HUES48 (cell line): ENCODE measurements around the gene PIK3C2G.

ENCODE experiments used
- H3K27ac ChIP-seq: one replicate; pipeline ENCODE4 v1.7.0; 2013; ENCODE audit warnings: low read depth, low read length, inconsistent platforms
- H3K27me3 ChIP-seq: 2 replicates; pipeline ENCODE4 v1.6.1; 2013; ENCODE audit warnings: mild to moderate bottlenecking, low read length; ENCODE audit not compliant: control insufficient read depth, insufficient read depth
- H3K36me3 ChIP-seq: 2 replicates; pipeline ENCODE4 v1.6.1; 2013; ENCODE audit warnings: low read length; ENCODE audit not compliant: control insufficient read depth, insufficient read depth
- H3K4me1 ChIP-seq: 2 replicates; pipeline ENCODE4 v1.6.1; 2013; ENCODE audit warnings: mild to moderate bottlenecking, low read length; ENCODE audit not compliant: control insufficient read depth, insufficient read depth
- H3K4me3 ChIP-seq: 2 replicates; pipeline ENCODE4 v1.5.1; 2013; ENCODE audit warnings: mild to moderate bottlenecking, low read depth, low read length
- H3K9ac ChIP-seq: 2 replicates; pipeline ENCODE4 v1.6.1; 2013; ENCODE audit warnings: mild to moderate bottlenecking, low read depth, low read length, moderate library complexity
- H3K9me3 ChIP-seq: 2 replicates; pipeline ENCODE4 v1.6.1; 2013; ENCODE audit warnings: low read length; ENCODE audit not compliant: control insufficient read depth, insufficient read depth

Gene PIK3C2G

DNA sequence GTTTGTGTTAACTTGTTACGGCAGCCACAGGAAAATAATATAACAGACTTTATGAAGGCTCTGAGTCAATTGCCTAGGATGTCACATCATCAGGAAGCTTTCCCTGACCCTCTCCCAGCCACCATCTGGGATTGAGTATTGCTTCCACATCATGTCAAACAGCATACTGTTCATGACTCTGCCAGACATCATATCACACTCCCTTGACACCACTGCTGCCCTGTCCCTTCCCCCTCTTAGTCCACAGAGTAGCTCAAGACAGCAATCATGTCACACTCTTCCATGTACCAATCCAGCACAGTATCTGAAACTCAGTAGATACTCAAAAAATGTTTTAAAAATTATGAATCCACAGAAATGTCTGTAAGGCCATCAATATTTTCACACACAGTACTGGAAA lies 168.0 kb downstream of the PIK3C2G start:
- H3K27ac ChIP-seq: no peak overlapping the region
- H3K36me3 ChIP-seq: no peaks in the 10 kb centered on the region
- peaks cover 29% of the 10 kb centered on the region for H3K4me1 ChIP-seq
- H3K4me3 ChIP-seq: no peak overlapping the region
- no peaks in the 10 kb centered on the region for H3K9me3 ChIP-seq
- no peaks in the 10 kb centered on the region for H3K27me3 ChIP-seq
- H3K9ac ChIP-seq: no peak overlapping the region

DNA sequence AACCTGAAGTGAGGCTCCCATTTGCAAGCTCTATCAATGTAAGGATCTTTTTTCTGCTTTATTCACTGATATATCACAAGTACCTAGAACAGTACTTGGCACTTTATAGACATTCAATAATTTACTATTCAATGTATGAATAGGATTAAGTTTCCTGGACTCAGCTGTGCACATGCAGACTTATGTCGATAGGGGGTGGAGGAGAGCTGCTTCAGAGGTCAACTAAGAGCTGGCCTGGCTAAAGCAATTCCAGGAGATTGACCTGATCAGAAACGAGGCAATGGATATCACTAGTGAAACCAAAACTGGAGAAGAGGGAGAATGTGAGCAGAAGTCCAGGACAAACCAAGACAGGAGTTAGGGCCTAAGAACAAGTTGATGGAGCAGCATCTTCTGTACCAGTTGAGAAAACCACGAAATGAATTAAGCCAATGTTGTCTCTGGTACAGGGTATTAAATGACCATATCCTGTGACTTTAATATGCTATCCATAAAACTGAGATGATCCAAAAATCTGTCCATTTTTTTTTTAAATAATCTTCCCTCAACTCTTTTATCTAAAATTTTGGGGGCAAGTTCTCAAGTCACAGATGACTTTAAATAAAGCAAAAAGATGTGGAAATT lies 169.2 kb downstream of the PIK3C2G start:
- Histone ChIP-seq H3K27ac (no peak overlapping the region), H3K9me3 (no peaks in the 10 kb centered on the region), H3K4me3 (no peak overlapping the region), H3K27me3 (no peaks in the 10 kb centered on the region), H3K9ac (no peak overlapping the region), H3K36me3 (no peaks in the 10 kb centered on the region), H3K4me1 (peaks cover 29% of the 10 kb centered on the region)

DNA sequence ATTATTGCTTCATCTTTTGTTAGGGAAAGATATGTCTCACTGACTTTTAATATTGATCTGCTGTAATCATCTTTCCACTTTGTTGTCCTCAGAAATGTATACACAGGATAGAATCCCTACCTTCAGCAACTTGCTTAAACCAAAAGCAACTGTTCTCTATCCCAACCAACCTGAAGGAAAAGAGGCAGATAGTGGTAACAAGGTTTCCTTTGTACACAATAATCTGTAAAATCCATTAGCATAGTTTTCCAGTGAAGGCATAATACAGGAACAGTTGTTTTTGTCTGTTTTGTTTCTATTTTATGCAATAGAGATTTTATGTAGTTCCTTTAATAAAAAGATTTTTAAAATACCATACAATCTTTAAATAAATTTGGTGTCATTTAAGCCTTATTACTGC lies 170.5 kb downstream of the PIK3C2G start:
- no peak overlapping the region for H3K4me3 ChIP-seq
- no peak overlapping the region for H3K9ac ChIP-seq
- no peaks in the 10 kb centered on the region for H3K36me3 ChIP-seq
- H3K27ac ChIP-seq: no peak overlapping the region
- H3K27me3 ChIP-seq: no peaks in the 10 kb centered on the region
- H3K9me3 ChIP-seq: no peaks in the 10 kb centered on the region
- peaks cover 29% of the 10 kb centered on the region for H3K4me1 ChIP-seq

DNA sequence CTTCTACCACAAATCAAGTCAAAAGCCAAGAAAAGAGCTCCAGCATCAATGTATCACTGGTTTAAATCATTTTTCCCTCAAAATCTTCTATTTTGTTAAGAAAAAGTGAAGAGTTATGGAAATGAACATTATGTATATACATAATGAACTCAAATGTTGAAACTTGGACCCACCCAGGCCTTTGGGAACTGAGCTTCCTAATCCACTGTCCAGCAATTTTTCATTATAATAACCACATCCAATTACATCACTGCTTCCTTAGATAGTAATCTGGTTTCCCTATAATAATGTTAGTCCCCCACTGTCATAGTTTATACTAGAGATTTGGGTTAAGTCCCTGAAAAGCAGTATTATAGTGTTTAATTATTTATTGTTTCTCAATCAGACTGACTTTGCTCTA lies 170.9 kb downstream of the PIK3C2G start:
- H3K27me3 ChIP-seq: no peaks in the 10 kb centered on the region
- no peaks in the 10 kb centered on the region for H3K9me3 ChIP-seq
- H3K4me1 ChIP-seq: peaks cover 29% of the 10 kb centered on the region
- H3K27ac ChIP-seq: no peak overlapping the region
- no peak overlapping the region for H3K9ac ChIP-seq
- H3K36me3 ChIP-seq: no peaks in the 10 kb centered on the region
- no peak overlapping the region for H3K4me3 ChIP-seq

DNA sequence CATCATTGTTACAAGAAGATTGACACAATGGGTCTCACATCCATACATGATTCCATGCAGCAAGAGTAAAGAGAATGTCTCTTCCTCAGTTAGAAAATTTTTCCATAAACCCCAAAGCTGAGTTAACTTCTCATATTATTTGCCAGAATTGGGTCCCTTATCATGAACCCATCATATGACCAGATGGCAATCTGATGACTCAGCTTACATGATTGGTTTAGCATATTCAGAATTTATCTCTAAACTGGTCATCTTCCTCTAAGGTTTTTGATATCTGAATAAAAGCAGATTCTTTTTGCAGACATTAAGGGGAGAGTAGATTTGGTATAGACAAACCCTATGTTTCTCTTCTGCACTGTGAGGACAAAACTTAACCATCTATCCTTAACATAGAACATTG lies 174.9 kb downstream of the PIK3C2G start:
- Histone ChIP-seq H3K4me1 (peaks cover 9% of the 10 kb centered on the region), H3K4me3 (no peak overlapping the region), H3K36me3 (no peaks in the 10 kb centered on the region), H3K27me3 (no peaks in the 10 kb centered on the region), H3K9me3 (no peaks in the 10 kb centered on the region), H3K27ac (no peak overlapping the region), H3K9ac (no peak overlapping the region)

DNA sequence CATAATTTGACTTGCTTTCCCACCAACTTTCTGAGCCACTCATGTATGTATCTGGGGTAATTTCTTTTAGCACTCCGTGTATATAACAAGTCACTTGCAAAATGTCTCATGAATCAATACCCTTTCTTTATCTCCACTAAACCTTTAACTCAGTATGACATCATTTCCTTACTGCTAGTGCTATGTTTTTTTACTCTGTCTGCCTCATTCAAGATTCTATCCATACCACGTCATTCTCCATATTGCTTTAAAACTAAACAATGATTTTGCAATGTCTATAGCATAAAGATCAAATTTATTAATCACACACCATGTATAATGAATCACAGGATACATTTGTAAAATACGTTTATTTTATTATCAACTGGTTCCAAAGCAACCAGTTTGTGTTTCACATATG lies 178.2 kb downstream of the PIK3C2G start:
- no peaks in the 10 kb centered on the region for H3K27me3 ChIP-seq

DNA sequence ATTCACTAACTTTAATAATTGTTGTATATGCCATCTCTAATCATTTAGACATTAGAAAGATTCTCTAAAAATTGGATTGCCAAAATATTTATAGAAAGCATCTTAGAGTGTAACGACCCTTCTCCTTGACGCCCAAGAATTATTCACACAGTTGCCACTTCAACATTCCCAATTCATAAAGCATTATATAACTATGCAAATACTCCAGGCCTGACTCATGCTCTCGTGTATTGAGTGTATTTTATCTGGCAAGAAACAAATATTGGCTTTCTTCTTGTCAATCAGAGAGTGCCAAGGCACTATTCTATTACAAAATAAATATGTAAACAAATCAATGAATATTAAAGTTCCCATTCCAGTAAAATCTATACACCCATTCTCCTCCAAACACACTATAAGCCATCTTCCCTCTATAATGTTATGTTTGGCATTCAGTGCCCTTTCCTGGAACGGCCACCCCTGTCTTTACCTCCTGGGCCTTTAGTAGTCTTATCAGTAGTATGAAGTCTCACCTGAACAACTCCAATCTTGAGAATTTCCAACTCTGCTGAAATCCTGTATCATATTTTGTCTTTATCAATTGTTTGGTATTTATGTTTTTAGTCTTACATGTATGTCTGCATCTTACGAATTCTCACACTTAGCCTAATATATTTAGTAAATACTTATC lies 182.6 kb downstream of the PIK3C2G start:
- Histone ChIP-seq H3K36me3 (no peaks in the 10 kb centered on the region), H3K27me3 (no peaks in the 10 kb centered on the region), H3K27ac (no peak overlapping the region), H3K4me3 (no peak overlapping the region), H3K9ac (no peak overlapping the region), H3K4me1 (peaks cover 16% of the 10 kb centered on the region), H3K9me3 (no peaks in the 10 kb centered on the region)

More for the DNA sequence above, 178.2 kb downstream of the PIK3C2G start:
- H3K27ac ChIP-seq: no peak overlapping the region
- H3K9ac ChIP-seq: no peak overlapping the region
- H3K4me3 ChIP-seq: no peak overlapping the region
- no peaks in the 10 kb centered on the region for H3K4me1 ChIP-seq
- H3K36me3 ChIP-seq: no peaks in the 10 kb centered on the region
- no peaks in the 10 kb centered on the region for H3K9me3 ChIP-seq

DNA sequence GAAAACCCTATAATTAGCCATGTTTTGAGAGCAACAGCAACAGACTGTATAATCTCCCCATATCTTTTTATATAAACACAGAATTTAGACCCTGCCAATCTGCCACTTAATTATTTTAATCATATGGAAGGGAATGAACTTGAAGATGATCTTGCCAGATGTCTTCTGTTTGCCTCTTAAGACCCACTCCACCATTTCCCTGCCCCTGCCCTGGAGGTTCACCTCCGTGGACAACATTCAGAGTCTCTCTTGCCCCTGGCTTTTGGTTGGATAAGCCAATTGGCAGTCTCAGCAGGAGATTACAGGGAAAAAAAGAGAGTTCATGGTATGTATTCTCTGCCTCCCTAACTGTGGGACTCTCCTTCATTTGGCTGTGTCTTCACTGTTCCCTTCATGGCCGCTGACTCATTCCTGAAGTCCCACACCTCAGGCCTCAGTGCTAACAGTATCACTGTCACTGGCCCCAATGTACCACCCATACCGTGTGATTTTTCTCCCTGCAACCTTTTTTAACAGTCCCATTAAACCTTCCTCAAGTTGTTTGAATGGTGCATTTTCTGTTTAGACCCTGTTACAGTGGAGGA lies 184.8 kb downstream of the PIK3C2G start:
- no peaks in the 10 kb centered on the region for H3K36me3 ChIP-seq
- H3K27ac ChIP-seq: peak overlapping the region; percentile 14
- H3K4me1 ChIP-seq: peaks cover 16% of the 10 kb centered on the region
- H3K9me3 ChIP-seq: no peaks in the 10 kb centered on the region
- H3K4me3 ChIP-seq: no peak overlapping the region
- no peak overlapping the region for H3K9ac ChIP-seq
- H3K27me3 ChIP-seq: no peaks in the 10 kb centered on the region

DNA sequence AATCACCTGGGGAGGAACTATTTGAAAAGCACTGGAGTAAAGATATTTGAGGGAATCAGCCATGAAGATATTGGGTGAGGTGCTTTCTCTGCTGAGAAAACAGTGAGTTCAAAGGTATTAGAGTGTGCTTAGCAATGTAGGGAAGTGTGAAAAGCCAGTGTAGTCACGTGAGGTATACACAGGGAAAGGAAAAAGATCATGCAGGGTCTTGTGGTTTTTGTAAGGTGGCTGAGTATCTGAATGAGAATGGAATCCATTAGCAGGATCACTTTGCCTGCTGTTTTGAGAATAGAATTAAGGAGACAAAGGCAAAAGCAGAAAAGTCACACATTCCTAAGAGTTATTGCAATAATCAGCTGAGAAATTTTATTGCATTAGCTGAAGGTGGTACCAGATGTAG lies 193.0 kb downstream of the PIK3C2G start:
- Histone ChIP-seq H3K27me3 (no peaks in the 10 kb centered on the region), H3K4me1 (peaks cover 41% of the 10 kb centered on the region), H3K9ac (no peak overlapping the region), H3K36me3 (no peaks in the 10 kb centered on the region), H3K27ac (peak overlapping the region; percentile 88), H3K9me3 (no peaks in the 10 kb centered on the region), H3K4me3 (peak overlapping the region; percentile 34; the same call in 1 of the 2 replicates)

DNA sequence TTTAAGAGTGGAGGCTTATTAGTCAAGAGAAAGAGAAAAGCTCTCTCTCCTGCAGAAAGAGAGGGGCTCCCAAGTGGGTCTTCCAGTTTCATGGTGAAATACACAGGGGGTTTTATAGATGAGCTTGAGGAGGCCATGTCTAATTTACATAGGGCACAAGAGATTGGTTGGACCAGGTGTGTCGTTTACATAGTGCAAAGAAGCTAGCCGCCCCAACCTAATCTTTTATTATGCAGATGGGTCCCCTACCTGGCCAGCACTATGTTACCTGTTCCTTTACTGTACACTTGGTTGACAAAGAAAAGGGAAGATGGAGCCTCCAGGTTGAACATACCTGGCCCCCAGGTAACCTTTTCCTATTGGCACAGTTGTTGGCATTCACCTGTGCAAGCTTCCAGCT lies 195.0 kb downstream of the PIK3C2G start:
- Histone ChIP-seq H3K36me3 (no peaks in the 10 kb centered on the region), H3K9me3 (no peaks in the 10 kb centered on the region), H3K9ac (no peak overlapping the region), H3K27me3 (no peaks in the 10 kb centered on the region), H3K4me1 (peaks cover 41% of the 10 kb centered on the region), H3K27ac (peak overlapping the region; percentile 1), H3K4me3 (no peak overlapping the region)

DNA sequence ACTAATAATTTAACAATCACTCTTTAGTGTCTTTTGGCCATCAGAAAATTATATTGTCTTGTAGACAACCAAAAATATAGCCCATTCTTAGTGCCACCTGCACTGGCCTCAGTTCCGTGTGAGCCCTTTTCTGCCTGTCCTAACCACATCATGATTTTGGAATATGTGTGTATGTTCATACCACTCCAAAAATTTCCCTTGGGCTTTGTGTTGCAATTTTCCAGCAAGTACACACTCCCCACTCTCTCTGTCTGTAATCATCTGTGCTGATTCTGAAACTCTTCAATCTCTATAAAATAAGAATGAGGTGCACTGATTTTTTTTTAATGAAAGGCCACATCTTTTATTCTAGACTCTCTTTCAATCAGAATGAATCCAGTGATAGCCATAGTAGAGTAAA lies 196.0 kb downstream of the PIK3C2G start:
- Histone ChIP-seq H3K4me3 (no peak overlapping the region), H3K4me1 (peaks cover 41% of the 10 kb centered on the region), H3K9ac (no peak overlapping the region), H3K36me3 (no peaks in the 10 kb centered on the region), H3K9me3 (no peaks in the 10 kb centered on the region), H3K27ac (no peak overlapping the region), H3K27me3 (no peaks in the 10 kb centered on the region)
